Daoy (cell line): ENCODE data around the gene UBE2F. TPM values are rescaled to one million over a fixed set of nuclear protein-coding genes. Genes with fewer than 3 reads are reported as not detected.
"Not testable (repeated sequence)": the region's sequence is repeated elsewhere in the genome, so short reads cannot be mapped to it uniquely, and the experiment has no call there.

Source experiments
- DNase-seq: peaks from one replicate; pipeline ENCODE4 v3.0.0-alpha.2; 2015; ENCODE audit warnings: low read depth
- total RNA-seq: library from RNA; depleted of rRNA; stranded (reverse); fragments of >200 nt; shearing (Covaris generic); gene quantifications from 2 replicates; pipeline ENCODE4 v1.2.3, GENCODE V29; 2014

UBE2F gene
- total RNA-seq, 1 experiment from 2014 or later: 73.9 TPM

- DNase-seq: peak; percentile 51
Measured at GRCh38 chr2:238019962-238020361, 53.1 kb downstream of the UBE2F start.

- no peak for DNase-seq
Measured at GRCh38 chr2:238020816-238021215, 54.0 kb downstream of the UBE2F start.

- DNase-seq: peak; percentile 19
Measured at GRCh38 chr2:238021327-238021726, 54.5 kb downstream of the UBE2F start.

DNA sequence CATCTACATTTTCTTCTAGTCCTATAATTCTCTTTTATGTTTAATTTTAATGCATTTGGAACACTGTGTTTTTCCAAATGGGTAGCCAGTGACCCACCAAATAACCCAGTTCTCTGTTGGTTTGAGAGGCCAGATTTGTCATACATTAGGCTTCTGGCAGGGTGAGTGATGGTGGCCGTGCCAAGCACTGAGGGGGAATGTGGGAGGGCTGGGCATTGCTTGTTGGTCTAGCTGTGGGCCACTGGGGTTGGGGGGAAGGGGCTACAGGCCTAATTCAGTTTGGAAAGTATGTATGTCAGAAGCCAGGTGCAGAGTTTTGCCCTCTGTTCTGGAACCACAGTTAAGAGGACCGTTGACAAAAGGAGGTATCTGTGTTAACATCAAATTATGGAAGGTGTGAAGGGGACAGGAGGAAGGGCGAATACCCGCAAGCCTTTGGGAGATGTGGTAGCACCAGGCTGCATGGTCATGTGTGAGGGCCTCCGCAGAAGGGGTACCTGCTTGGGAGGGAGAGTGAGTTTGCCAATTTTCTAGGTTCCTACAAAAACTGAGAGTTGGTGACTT is 55.9 kb downstream of the UBE2F start:
- DNase-seq: no peak

- no peak for DNase-seq
Measured at GRCh38 chr2:238023608-238024007, 56.8 kb downstream of the UBE2F start.

GRCh38 chr2:238024986-238025385 is 58.2 kb downstream of the UBE2F start:
- DNase-seq: peak; percentile 75

GRCh38 chr2:238025741-238026360 is 59.0 kb downstream of the UBE2F start:
- DNase-seq: no peak

DNA sequence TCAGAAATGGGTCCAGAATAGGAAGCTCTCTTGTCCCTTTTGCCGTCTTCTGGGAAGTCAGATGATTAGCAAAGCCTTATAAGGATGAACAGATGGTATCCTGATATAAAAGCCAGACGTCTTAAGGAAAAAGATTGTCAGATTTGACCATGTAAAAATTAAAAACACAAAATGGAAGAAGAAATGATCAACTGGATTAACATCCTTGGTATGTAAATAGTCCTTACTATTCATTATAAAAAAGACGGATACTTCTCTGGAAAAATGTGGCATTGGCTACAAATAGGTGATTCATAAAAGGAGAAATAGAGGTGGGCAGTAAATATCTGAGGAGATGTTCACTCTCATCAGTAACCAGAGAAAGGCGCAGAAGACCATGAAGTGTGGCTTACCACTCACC is 60.2 kb downstream of the UBE2F start:
- DNase-seq: no peak

- no peak for DNase-seq
Measured at GRCh38 chr2:238027591-238028415, 61.0 kb downstream of the UBE2F start.

DNA sequence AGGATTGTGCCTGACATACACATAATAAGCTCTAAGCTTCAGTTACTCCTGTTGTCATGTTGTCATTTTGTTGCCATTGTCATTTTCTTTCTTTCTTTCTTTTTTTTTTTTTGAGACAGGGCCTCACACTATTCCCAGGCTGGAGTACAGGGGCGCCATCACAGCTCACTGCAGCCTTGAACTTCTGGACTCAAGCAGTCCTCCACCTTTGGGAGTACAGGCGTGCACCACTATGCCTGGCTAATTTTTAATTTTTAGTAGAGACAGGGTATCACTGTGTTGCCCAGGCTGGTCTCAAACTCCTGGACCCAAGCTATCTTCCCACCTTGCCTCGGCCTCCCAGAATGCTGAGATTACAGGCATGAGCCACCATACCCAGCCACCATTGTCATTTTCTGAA is 63.0 kb downstream of the UBE2F start:
- no peak for DNase-seq

- DNase-seq: no peak
Measured at GRCh38 chr2:238030422-238031155, 63.8 kb downstream of the UBE2F start.

DNA sequence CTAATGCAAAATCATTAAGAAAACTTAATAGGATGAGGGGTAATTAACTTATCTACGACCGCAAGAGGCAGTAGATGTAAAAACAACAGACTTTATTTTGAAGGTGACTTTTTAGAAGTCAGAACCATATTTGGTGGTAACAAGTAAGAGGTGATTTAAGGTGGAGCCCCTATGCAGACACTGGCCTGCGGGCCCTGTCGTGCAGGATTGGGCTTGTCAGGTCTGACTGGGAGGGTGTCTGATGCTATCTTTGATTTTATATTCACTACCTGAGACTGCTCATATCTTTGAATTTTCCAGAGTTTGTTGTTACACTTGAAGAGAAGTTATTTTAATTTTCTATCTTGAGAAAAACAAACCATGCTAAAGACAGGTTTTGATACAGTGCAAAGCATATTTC is 64.9 kb downstream of the UBE2F start:
- no peak for DNase-seq

DNA sequence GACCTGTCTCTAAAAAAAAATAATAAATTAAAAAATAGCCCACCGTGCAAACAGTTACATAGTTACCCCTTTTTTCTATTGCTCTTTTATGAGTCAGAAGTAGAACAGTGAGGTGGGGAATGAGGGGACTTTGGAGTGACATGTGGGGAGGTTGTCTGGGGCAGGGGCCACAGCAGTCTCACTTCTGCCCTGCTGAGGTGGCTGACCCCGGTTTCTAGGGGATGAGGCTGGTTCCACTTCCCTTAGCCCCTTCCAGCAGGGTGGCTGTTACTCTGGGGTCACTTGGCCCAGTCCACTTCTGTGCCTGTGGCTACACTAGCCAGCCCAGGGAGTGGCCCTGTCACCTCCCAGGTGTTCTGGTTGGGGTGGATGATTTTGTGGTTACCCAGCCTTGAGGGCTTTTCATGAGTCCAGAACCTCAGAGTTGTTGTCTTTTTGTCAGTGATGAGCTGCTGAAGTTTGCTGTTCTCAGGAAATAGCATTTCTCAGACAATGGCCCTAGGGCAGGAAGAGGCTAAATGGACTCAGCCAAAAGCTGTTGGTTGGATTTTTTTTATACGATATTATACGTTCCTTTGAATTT is 66.0 kb downstream of the UBE2F start:
- DNase-seq: no peak

GRCh38 chr2:238033991-238034390 is 67.2 kb downstream of the UBE2F start:
- DNase-seq: not testable (repeated sequence)

GRCh38 chr2:238038203-238038602 is 71.4 kb downstream of the UBE2F start:
- DNase-seq: no peak

- no peak for DNase-seq
Measured at GRCh38 chr2:238039151-238039550, 72.3 kb downstream of the UBE2F start.

DNA sequence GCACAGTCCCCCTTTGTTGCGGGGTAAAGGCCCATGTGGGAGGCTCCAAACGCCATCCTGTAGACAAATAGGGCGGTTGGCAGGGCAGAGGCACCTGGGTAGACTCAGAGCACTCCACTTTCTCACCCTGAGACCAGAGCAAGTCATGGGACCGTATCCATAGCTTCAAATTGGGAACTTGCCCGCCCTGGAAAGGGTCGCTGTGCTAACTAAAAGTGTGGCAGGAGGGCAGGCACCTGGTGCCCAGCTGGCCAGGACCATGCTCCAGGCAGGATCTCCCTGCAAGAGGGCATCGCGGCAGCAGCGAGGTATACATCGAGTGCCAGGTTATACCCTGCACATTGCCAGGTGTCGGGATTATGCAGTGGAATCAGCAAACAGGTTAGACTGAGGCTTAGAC is 73.2 kb downstream of the UBE2F start:
- no peak for DNase-seq

GRCh38 chr2:238040918-238041317 is 74.1 kb downstream of the UBE2F start:
- DNase-seq: no peak

GRCh38 chr2:238042090-238042489 is 75.3 kb downstream of the UBE2F start:
- DNase-seq: no peak

- DNase-seq: no peak
Measured at GRCh38 chr2:238042849-238043584, 76.2 kb downstream of the UBE2F start.

DNA sequence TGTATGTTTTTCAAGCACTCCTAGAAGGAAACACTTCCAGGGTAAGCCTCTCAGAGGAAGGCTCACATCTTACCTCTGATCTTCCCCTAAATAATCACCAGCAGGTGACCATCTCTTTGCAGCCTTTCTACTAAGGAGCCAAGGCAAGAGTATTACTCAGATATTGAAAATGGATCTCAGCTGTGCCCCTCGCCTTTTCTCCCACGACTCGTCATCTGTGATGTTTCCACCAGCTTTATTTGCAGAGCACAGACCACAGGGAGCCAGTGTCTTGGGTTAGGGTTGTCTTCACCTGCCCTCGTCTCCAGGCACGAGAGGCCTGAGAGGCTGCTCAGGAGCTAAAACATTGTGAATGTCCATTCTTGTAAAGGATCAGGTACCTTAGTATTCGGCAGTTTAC is 77.0 kb downstream of the UBE2F start:
- DNase-seq: no peak
